Endothelial cell of umbilical vein (primary cell): ENCODE measurements around the gene LRRC32. TPM values are rescaled to one million over a fixed set of nuclear protein-coding genes. Genes with fewer than 3 reads are reported as not detected.

Source experiments
- BruUV-seq: library from RNA; stranded (reverse); fragments of 400-500 nt; replicated peaks from 2 replicates; lab custom pipeline; 2021; lab: Mats Ljungman, UMichigan
- CTCF ChIA-PET: fragments of 300-600, 350-600 bp; sonication (Branson Sonifier 250); formaldehyde crosslinking; loops from one replicate; lab custom pipeline; 2021; ENCODE audit warnings: antibody characterized with exemption, inconsistent platforms; lab: Charles Lee
- POLR2A ChIA-PET: fragments of 300-600, 350-600 bp; sonication (Branson Sonifier 250); formaldehyde crosslinking; loops from one replicate; lab custom pipeline; 2021; ENCODE audit warnings: antibody characterized with exemption, inconsistent platforms; lab: Charles Lee
- DNase-seq: peaks from one replicate; pipeline ENCODE4 v3.0.0-alpha.2; 2011; ENCODE audit warnings: low read depth, low spot score
- FAIRE-seq: peaks from 2 replicates; lab custom pipeline; 2011; peaks lifted over from hg19 to GRCh38; lab: Jason Lieb, UNC
- H2AFZ ChIP-seq: 2 replicates; pipeline ENCODE4 v1.6.0; 2012; ENCODE audit warnings: low read depth, low read length, control low read depth, inconsistent platforms
- H3K27ac ChIP-seq: 2 replicates; pipeline ENCODE4 v1.5.1; 2011; ENCODE audit warnings: low read depth, mild to moderate bottlenecking, control low read depth, low read length, moderate library complexity; ENCODE audit not compliant: insufficient read depth
- H3K27me3 ChIP-seq, 2 experiments: 2 replicates each; pipeline versions ENCODE4 v1.6.0 to v1.6.1; 2011; ENCODE audit warnings: low read length in 2 of 2, mixed read lengths in 1 of 2; ENCODE audit not compliant: control insufficient read depth in 2 of 2, insufficient read depth in 2 of 2
- H3K36me3 ChIP-seq, 2 experiments: 2 replicates in 1 of 2; 3 replicates in 1 of 2; pipeline ENCODE4 v1.5.1; 2011; ENCODE audit warnings: low read length in 2 of 2, mild to moderate bottlenecking in 1 of 2, moderate library complexity in 1 of 2; ENCODE audit not compliant: control insufficient read depth in 2 of 2, insufficient read depth in 2 of 2; ENCODE audit errors: extremely low read depth in 1 of 2
- H3K4me1 ChIP-seq: 3 replicates; pipeline ENCODE4 v1.5.1; 2011; ENCODE audit warnings: mild to moderate bottlenecking, low read length; ENCODE audit not compliant: control insufficient read depth, insufficient read depth; ENCODE audit errors: extremely low read depth
- H3K4me2 ChIP-seq: 2 replicates; pipeline ENCODE4 v1.6.1; 2011; ENCODE audit warnings: low read length, control low read depth, mixed read lengths; ENCODE audit not compliant: insufficient read depth
- H3K4me3 ChIP-seq, 3 experiments: fragments of 200-600 bp in 1 of 3; sonication (generic), shearing (Covaris generic) in 1 of 3; replicated peaks in 1 of 3; 2 replicates each; pipeline ENCODE4 v1.5.1; 2011 to 2016; ENCODE audit warnings: control low read depth in 3 of 3, low read length in 3 of 3, mild to moderate bottlenecking in 2 of 3, inconsistent platforms in 1 of 3, low read depth in 1 of 3, moderate library complexity in 1 of 3; ENCODE audit not compliant: insufficient read depth in 1 of 3
- H3K79me2 ChIP-seq: 2 replicates; pipeline ENCODE4 v1.6.0; 2012; ENCODE audit warnings: low read length, inconsistent platforms; ENCODE audit not compliant: control insufficient read depth, insufficient read depth
- H3K9ac ChIP-seq: replicated peaks from 2 replicates; pipeline ENCODE3; 2011; ENCODE audit warnings: low read length, control low read depth; ENCODE audit not compliant: insufficient read depth; ENCODE audit errors: extremely low read depth
- H3K9me1 ChIP-seq: replicated peaks from 3 replicates; pipeline ENCODE4 v1.6.0; 2011; ENCODE audit warnings: mild to moderate bottlenecking, low read length; ENCODE audit not compliant: control insufficient read depth, insufficient read depth; ENCODE audit errors: extremely low read depth
- H3K9me3 ChIP-seq: replicated peaks from 2 replicates; pipeline ENCODE4 v1.5.1; 2012; ENCODE audit warnings: low read length, inconsistent platforms; ENCODE audit not compliant: control insufficient read depth, insufficient read depth
- H4K20me1 ChIP-seq: replicated peaks from 2 replicates; pipeline ENCODE3; 2011; ENCODE audit warnings: mild to moderate bottlenecking, low read length; ENCODE audit not compliant: control insufficient read depth, insufficient read depth; ENCODE audit errors: extremely low read depth
- CTCF ChIP-seq, 2 donors: IDR thresholded peaks; 1 replicate in 1 of 2; 2 replicates in 1 of 2; pipeline ENCODE4 v1.5.1; 2011; ENCODE audit warnings: low read length in 2 of 2, mild to moderate bottlenecking in 2 of 2, moderate library complexity in 2 of 2, control low read depth in 1 of 2, inconsistent platforms in 1 of 2, low read depth in 1 of 2; ENCODE audit not compliant: insufficient read depth in 1 of 2; ENCODE audit errors: extremely low read depth in 1 of 2
- EZH2 ChIP-seq: IDR thresholded peaks from 2 replicates; pipeline ENCODE4 v1.6.1; 2012; ENCODE audit warnings: borderline replicate concordance, low read depth, mild to moderate bottlenecking, moderate library complexity, low read length, inconsistent platforms; ENCODE audit not compliant: severe bottlenecking
- FOS ChIP-seq: IDR thresholded peaks from 2 replicates; pipeline ENCODE4 v1.6.1; 2011; ENCODE audit warnings: mild to moderate bottlenecking, low read length, moderate library complexity, borderline replicate concordance; ENCODE audit not compliant: insufficient read depth
- GATA2 ChIP-seq: IDR thresholded peaks from 2 replicates; pipeline ENCODE4 v1.7.0; 2011; ENCODE audit warnings: low read depth, mild to moderate bottlenecking, moderate library complexity, mixed read lengths, low read length; ENCODE audit not compliant: insufficient read length, insufficient read depth
- JUN ChIP-seq: IDR thresholded peaks from 2 replicates; pipeline ENCODE4 v1.6.1; 2011; ENCODE audit warnings: borderline replicate concordance, low read depth; ENCODE audit not compliant: insufficient read length, insufficient read depth
- MAX ChIP-seq: IDR thresholded peaks from 2 replicates; pipeline ENCODE4 v1.6.1; 2011; ENCODE audit not compliant: insufficient read depth, insufficient read length
- MYC ChIP-seq: IDR thresholded peaks from one replicate; pipeline ENCODE4 v1.6.1; 2011; ENCODE audit warnings: mild to moderate bottlenecking, low read depth, low read length
- POLR2A ChIP-seq: IDR thresholded peaks from 2 replicates; pipeline ENCODE4 v1.6.1; 2012; ENCODE audit warnings: low read depth, mild to moderate bottlenecking, control low read depth, low read length
- POLR2AphosphoS5 ChIP-seq: IDR thresholded peaks from 2 replicates; pipeline ENCODE4 v1.6.1; 2012; ENCODE audit warnings: low read depth, mild to moderate bottlenecking, control low read depth, low read length, moderate library complexity; ENCODE audit not compliant: insufficient read depth
- dilution Hi-C: fragments of 300-500 bp; cut with MboI; formaldehyde crosslinking; loops from one replicate; pipeline ENCODE4 v1.15.0; 2019; ENCODE audit warnings: low sequenced_read_pairs; ENCODE audit not compliant: extremely low pct_ligation_motif_present
- intact Hi-C: fragments of 100-400 bp; cut with micrococcal nuclease; formaldehyde crosslinking; loops from one replicate; pipeline ENCODE4 v1.10.0; 2022
- polyA plus RNA-seq, 4 experiments: library from polyadenylated mRNA; depleted of rRNA in 3 of 4; stranded (reverse) in 3 of 4; unstranded in 1 of 4; fragments of >200 nt; gene quantifications; 2 replicates each; pipeline versions ENCODE4 v1.2.1 to v1.2.3, GENCODE V29; 2011 to 2012; ENCODE audit warnings: missing spikeins in 1 of 4
- total RNA-seq: library from RNA; stranded (reverse); gene quantifications from 2 replicates; pipeline ENCODE4 v1.2.3, GENCODE V29; 2021

LRRC32 gene
- total and polyA plus RNA-seq, 2 donors (not counting 3 experiments of a cell fraction or from before 2014, with no cell fraction given) = 77.2 to 117 TPM

GRCh38 chr11:76685237-76685636 lies 14.7 kb upstream of the LRRC32 start:
- Histone ChIP-seq H2AFZ (no peak overlapping the region), H3K27me3 (no peaks in the 10 kb centered on the region), H3K4me3 (no peak overlapping the region), H3K27ac (no peak overlapping the region), H3K4me1 (no peaks in the 10 kb centered on the region), H4K20me1 (no peaks in the 10 kb centered on the region), H3K4me2 (no peak overlapping the region), H3K9me1 (no peaks in the 10 kb centered on the region), H3K9ac (no peak overlapping the region), H3K79me2 (no peaks in the 10 kb centered on the region), H3K36me3 (no peaks in the 10 kb centered on the region), H3K9me3 (no peaks in the 10 kb centered on the region)
- DNase-seq (no peak), FAIRE-seq (no peak)
- TF ChIP-seq EZH2 (no peak), JUN (no peak)
- CTCF ChIA-PET = interaction anchor here (1.0 kb wide), 1 partner anchor 478 kb away, joined by 3 read pairs; no protein-coding TSS in a partner anchor
- POLR2A ChIA-PET = no interaction called here
- dilution Hi-C loops = no loop called here
- no TSS peak for BruUV-seq
- intact Hi-C loops = no loop called here

GRCh38 chr11:76684516-76684915 lies 14.0 kb upstream of the LRRC32 start:
- TF ChIP-seq JUN (no peak), FOS (no peak), GATA2 (no peak), MYC (no peak), CTCF (IDR thresholded peaks at IDR 0.05; ENCODE audit: extremely low read depth in 1 of 2, insufficient read depth in 1 of 2, low read depth in 1 of 2, low read length in 2 of 2) (no peak), MAX (no peak), POLR2A (no peak), EZH2 (no peak), POLR2AphosphoS5 (no peak)
- Histone ChIP-seq H3K9ac (no peak overlapping the region), H4K20me1 (no peaks in the 10 kb centered on the region), H2AFZ (no peak overlapping the region), H3K4me1 (no peaks in the 10 kb centered on the region), H3K9me3 (no peaks in the 10 kb centered on the region), H3K4me2 (no peak overlapping the region), H3K9me1 (no peaks in the 10 kb centered on the region), H3K4me3 (no peak overlapping the region), H3K27me3 (no peaks in the 10 kb centered on the region), H3K36me3 (no peaks in the 10 kb centered on the region), H3K27ac (no peak overlapping the region), H3K79me2 (no peaks in the 10 kb centered on the region)
- intact Hi-C loops = loop anchor here (5.0 kb wide), 2 partner anchors 447 to 477 kb away; partner anchors contain the start of gene WNT11
- no TSS peak for BruUV-seq
- POLR2A ChIA-PET = no interaction called here
- FAIRE-seq (no peak), DNase-seq (no peak)
- CTCF ChIA-PET = interaction anchor here (0.9 to 1.0 kb wide), 2 partner anchors 86 to 477 kb away, joined by 3 to 4 read pairs; no protein-coding TSS in a partner anchor
- dilution Hi-C loops = no loop called here
